IPS DF 6.9 (cell line): Measurements from ENCODE around the gene ARHGAP22.

Source experiments
- DNase-seq: peaks from one replicate; pipeline ENCODE4 v3.0.0-alpha.2; 2013; ENCODE audit warnings: low read depth, low spot score
- H3K27ac ChIP-seq: one replicate; pipeline ENCODE4 v1.5.1; 2013; ENCODE audit warnings: low read length, control low read depth
- H3K27me3 ChIP-seq: 2 replicates; pipeline ENCODE4 v1.6.1; 2013; ENCODE audit warnings: mild to moderate bottlenecking, low read length; ENCODE audit not compliant: control insufficient read depth, insufficient read depth
- H3K36me3 ChIP-seq: 2 replicates; pipeline ENCODE4 v1.6.1; 2013; ENCODE audit warnings: low read length; ENCODE audit not compliant: control insufficient read depth, insufficient read depth
- H3K4me1 ChIP-seq: 2 replicates; pipeline ENCODE4 v1.6.1; 2013; ENCODE audit warnings: low read length; ENCODE audit not compliant: control insufficient read depth, insufficient read depth
- H3K4me3 ChIP-seq: 2 replicates; pipeline ENCODE4 v1.5.1; 2013; ENCODE audit warnings: mild to moderate bottlenecking, low read length
- H3K9me3 ChIP-seq: 2 replicates; pipeline ENCODE4 v1.6.1; 2013; ENCODE audit warnings: low read length, inconsistent platforms; ENCODE audit not compliant: control insufficient read depth, insufficient read depth
- WGBS: extraction: QIAGEN DNeasy Blood & Tissue Kit; methylation state at CpG from one replicate; pipeline ENCODE4 v1.1.7; 2013; ENCODE audit warnings: mixed read lengths, missing lambda C conversion rate; ENCODE audit not compliant: insufficient read length, insufficient coverage; 5-methylcytosine and 5-hydroxymethylcytosine counted together

The ARHGAP22 gene

DNA sequence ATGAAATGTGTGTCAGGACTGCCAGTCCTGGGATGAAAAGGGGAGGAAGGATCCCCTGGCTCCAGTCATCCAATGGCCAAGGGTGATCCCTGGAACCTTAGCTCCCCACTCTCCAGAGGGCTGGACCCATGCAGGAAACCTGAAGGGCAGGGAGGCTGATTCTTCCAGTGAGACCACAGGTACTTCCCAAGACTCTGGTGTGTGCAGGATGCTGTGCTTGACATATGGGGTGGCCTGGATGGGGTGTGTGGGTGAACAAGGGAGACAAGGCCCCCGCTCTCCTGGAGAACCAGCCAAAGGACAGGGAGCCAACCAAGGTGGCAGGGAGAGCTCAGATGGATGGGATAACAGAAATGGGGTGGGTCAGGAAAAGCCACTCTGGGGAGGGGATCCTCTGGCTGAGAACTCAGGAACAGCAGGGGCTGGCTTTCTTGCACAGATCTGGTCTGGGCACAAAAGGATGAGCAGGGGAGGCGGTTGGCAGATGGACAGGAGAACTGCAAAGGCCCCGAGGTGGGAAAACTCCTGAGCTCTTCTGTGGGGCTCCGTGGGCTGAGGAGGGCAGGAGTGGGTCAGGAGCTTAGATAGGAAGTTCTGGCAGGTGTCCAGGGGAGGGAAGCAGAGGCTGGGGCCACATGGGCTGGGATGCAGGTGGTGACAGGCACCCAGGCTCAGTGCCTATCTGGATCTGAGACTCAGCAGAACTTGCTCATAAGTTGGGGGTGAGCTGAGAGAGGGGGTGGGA, 100.6 kb downstream of the ARHGAP22 start:
- no peak overlapping the region for H3K4me3 ChIP-seq
- no peaks in the 10 kb centered on the region for H3K36me3 ChIP-seq
- no peaks in the 10 kb centered on the region for H3K4me1 ChIP-seq
- H3K27me3 ChIP-seq = no peaks in the 10 kb centered on the region
- no peak overlapping the region for H3K27ac ChIP-seq
- WGBS = no CpG with 5 or more reads among the region's 4 CpGs
- no peaks in the 10 kb centered on the region for H3K9me3 ChIP-seq
- DNase-seq = no peak

DNA sequence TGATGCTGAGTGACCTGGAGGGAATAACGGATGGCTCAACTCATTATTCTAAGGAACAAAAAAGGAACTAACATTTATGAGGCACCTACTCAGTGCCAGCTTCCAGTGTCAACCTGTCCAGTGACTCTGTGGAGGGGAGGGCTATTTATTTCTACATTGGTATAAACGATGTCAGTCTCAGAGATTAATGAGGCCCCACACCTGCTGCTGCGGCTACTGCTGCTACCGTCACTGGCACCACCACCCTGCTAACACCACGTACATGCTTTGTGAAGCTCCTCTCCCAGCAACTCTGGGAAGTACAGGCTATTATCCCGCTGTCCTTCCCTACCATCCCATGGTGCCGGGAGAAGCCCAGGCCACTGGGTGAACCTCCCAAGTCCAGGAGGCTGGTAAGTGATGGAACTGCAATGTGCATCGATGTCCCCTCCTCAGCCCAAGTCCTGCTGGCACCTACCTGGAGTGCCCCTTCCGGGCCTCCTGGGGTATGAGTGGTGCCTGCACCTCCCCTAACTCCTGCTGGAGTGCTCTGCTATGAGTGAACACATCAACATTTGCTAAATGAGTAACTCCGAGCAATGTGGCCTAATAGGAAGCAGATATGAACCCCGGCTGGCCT, 101.5 kb downstream of the ARHGAP22 start:
- Histone ChIP-seq H3K4me1 (no peaks in the 10 kb centered on the region), H3K9me3 (no peaks in the 10 kb centered on the region), H3K4me3 (no peak overlapping the region), H3K36me3 (no peaks in the 10 kb centered on the region), H3K27me3 (no peaks in the 10 kb centered on the region), H3K27ac (no peak overlapping the region)
- WGBS = no CpG with 5 or more reads among the region's 11 CpGs
- DNase-seq = no peak

DNA sequence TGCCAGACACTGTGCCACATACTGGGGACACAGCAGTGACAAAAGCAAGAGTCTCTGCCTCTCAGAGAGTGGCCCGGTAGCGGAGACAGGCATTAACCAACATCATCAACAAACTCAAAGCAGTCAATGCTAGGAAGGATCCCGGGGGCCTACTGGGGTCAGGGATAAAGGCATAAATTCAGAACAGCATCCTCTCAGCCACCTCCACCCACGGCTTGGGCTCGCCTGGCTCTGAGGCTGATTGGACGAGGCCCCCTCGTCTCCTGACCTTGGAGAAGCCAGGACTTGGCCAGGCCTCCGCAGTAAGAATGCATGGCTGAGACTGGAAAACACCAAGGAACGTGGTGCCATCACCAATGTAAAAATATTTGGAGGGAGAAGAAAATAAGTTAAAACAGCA, 102.1 kb downstream of the ARHGAP22 start:
- Histone ChIP-seq H3K36me3 (no peaks in the 10 kb centered on the region), H3K27me3 (no peaks in the 10 kb centered on the region), H3K9me3 (no peaks in the 10 kb centered on the region), H3K4me3 (no peak overlapping the region), H3K27ac (no peak overlapping the region), H3K4me1 (no peaks in the 10 kb centered on the region)
- DNase-seq = no peak
- WGBS = no CpG with 5 or more reads among the region's 9 CpGs

DNA sequence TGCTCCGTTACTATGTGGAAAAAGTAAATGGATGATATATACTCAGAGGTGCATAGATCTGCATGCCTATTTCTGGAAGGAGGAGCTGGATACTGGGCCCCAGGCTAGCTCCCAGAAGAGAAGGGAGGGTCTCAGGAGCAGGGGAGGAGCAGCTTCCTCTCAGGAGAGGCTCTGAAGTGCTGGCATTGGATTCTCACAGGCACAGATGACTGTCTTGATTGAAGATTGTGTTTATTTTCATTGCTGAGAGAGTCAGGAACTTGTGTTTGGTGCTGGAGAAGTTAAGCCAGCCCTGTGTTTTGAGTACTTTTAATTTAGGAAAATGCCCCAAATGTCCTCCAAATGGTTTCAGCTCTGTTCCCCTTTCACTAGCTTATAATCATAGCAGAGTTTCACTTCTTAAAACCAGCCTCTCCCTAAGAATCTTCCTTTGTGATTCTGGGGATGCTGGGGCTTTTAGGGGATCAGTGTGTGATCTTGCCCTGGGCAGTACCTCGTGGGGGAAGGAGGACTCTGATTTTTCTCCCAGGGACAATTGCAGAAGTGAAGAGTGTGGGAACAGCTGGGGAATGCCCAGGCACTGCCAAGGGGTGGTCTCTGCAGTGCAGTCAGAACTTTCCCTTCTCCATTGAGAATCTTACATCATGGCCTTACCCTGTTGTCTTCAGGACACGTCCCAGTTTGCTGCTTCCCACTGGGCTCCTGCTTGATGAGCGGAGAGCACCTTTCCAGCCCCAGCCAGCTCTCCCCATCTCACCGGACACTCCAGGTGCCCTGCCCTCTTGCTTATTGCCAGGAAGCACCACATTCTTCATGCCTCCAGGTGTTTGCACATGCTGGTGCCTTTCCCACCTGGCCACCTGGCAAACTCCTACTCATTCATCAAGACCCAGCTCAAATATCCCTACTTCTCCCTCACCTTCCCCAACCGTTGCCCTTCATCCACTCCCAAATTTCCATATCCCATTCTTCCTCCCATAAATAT, 102.8 kb downstream of the ARHGAP22 start:
- 100% methylated on average over 1 of the region's 6 CpGs for WGBS
- no peak for DNase-seq
- Histone ChIP-seq H3K27ac (no peak overlapping the region), H3K4me1 (no peaks in the 10 kb centered on the region), H3K27me3 (no peaks in the 10 kb centered on the region), H3K9me3 (no peaks in the 10 kb centered on the region), H3K36me3 (no peaks in the 10 kb centered on the region), H3K4me3 (no peak overlapping the region)

DNA sequence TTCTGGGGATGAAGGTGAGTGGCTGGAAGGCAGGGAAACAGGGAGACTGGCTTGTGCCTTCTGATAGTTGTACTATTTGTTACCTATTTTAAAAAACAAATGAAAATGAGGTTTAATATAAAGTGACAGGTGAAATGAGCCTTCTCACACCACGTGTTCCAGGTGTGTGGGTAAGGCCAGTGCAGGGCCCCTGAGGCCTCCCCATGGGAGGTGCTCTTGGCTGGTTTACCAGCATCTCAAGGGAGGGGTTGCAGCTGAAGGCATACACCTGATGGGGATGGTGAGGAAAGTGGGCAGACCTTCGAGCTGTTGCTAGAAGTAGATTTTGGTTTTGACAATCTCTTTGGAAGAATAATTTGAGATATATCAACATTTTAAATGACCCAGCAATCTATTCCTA, 103.6 kb downstream of the ARHGAP22 start:
- no CpG with 5 or more reads among the region's 2 CpGs for WGBS
- Histone ChIP-seq H3K36me3 (no peaks in the 10 kb centered on the region), H3K9me3 (no peaks in the 10 kb centered on the region), H3K4me1 (no peaks in the 10 kb centered on the region), H3K27me3 (no peaks in the 10 kb centered on the region), H3K27ac (no peak overlapping the region), H3K4me3 (no peak overlapping the region)
- DNase-seq = no peak

DNA sequence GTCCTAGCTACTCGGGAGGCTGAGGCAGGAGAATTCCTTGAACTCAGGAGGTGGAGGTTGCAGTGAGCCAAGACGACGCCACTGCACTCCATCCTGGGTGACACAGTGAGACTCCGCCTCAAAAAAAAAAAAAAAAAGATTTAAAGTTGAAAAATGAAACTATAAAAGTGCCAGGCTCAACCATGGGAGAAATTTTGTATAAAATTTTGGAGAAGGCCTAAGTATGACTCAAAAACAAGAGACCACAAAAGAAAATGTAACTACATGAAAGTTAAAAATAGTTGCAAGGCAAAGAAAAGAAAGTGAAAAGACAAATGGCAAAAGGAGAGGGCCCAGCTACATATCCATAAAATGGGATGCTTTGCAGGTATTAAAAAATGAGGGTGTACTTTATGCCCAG, 104.1 kb downstream of the ARHGAP22 start:
- no CpG with 5 or more reads among the region's 4 CpGs for WGBS
- no peak for DNase-seq
- no peak overlapping the region for H3K4me3 ChIP-seq
- H3K27ac ChIP-seq = no peak overlapping the region
- no peaks in the 10 kb centered on the region for H3K36me3 ChIP-seq
- no peaks in the 10 kb centered on the region for H3K9me3 ChIP-seq
- no peaks in the 10 kb centered on the region for H3K27me3 ChIP-seq
- H3K4me1 ChIP-seq = no peaks in the 10 kb centered on the region

DNA sequence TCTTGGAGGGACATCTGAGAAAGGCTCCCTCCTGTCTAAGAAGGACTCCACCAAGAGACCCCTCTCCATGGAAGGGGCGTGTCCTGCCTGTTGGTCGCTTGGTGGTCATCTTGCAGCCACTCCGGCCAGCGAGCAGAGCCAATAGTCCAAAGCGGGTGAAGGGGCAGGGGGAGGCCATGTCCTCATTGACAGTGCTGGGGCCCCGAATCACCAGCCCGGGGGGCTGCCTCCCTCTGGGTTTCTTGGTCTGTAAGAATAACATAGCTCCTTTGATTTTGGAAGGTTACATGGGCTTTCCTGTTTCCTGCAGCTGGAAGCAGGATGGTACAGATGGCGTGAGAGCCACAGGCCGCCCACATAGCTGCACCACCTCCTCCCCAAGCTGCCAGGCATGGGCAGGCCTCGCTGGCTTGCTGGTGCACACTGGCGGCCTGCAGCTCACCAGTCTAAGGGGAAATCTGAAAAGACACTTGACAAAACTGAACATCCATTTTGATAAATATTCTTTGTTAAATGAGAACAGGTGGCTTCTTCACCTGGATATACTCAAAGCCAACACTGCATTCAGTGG, 105.8 kb downstream of the ARHGAP22 start:
- no CpG with 5 or more reads among the region's 11 CpGs for WGBS
- Histone ChIP-seq H3K4me1 (0 out of 2 replicates have a peak, but pooled peaks cover 1% of the 10 kb centered on the region), H3K27ac (no peak overlapping the region), H3K36me3 (no peaks in the 10 kb centered on the region), H3K4me3 (no peak overlapping the region), H3K9me3 (no peaks in the 10 kb centered on the region), H3K27me3 (no peaks in the 10 kb centered on the region)
- no peak for DNase-seq

DNA sequence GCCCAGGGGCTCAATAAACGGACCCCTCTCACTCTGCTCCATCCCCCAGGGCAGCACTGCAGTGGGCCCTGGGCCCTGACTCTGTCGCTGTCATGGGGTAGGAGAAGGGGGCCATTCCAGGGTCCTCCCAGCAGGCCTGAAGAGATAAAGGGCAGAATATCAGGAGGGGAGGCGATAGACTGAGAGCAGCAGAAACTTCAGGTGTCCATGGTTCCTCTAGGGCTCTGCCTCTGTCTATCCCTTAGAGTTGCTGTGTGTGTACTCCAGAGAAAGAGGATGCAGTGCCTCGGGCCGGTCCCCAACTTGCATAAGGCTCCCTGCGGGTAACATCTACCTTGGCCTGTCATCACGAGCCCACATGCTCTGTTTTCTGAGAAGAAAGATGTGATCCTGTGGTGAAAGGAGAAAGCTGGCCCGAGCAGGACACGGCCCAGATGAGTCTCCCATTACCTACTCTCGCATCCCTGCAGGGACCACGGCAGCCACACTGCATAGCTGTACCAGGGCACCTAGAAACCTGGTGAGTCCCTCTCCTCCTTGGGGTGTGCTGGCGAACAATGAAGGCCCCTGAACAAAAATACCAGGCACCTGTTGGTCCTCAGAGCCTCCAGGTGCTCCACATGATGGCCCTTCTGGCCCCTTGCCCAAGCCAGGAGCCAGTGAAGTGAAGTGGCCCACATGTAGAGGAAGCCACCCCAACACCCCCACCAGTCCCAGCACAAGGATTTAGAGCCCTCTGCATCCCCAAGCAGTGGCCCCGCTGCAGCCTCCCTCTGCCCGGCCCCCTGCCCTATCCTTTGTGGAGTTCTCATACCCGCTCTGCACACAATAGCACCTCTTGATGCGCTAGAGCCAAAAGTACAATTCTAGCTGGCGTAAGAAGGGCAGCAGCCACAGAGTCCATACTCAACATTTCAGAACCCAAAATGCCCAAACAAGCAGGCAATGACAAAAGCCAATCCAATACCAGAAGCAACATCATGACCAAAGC, 106.8 kb downstream of the ARHGAP22 start:
- H3K36me3 ChIP-seq = no peaks in the 10 kb centered on the region
- H3K4me1 ChIP-seq = 0 out of 2 replicates have a peak, but pooled peaks cover 1% of the 10 kb centered on the region
- whole genome bisulfite sequencing = no CpG with 5 or more reads among the region's 17 CpGs
- no peak overlapping the region for H3K27ac ChIP-seq
- no peak overlapping the region for H3K4me3 ChIP-seq
- no peaks in the 10 kb centered on the region for H3K9me3 ChIP-seq
- H3K27me3 ChIP-seq = no peaks in the 10 kb centered on the region
- no peak for DNase-seq

DNA sequence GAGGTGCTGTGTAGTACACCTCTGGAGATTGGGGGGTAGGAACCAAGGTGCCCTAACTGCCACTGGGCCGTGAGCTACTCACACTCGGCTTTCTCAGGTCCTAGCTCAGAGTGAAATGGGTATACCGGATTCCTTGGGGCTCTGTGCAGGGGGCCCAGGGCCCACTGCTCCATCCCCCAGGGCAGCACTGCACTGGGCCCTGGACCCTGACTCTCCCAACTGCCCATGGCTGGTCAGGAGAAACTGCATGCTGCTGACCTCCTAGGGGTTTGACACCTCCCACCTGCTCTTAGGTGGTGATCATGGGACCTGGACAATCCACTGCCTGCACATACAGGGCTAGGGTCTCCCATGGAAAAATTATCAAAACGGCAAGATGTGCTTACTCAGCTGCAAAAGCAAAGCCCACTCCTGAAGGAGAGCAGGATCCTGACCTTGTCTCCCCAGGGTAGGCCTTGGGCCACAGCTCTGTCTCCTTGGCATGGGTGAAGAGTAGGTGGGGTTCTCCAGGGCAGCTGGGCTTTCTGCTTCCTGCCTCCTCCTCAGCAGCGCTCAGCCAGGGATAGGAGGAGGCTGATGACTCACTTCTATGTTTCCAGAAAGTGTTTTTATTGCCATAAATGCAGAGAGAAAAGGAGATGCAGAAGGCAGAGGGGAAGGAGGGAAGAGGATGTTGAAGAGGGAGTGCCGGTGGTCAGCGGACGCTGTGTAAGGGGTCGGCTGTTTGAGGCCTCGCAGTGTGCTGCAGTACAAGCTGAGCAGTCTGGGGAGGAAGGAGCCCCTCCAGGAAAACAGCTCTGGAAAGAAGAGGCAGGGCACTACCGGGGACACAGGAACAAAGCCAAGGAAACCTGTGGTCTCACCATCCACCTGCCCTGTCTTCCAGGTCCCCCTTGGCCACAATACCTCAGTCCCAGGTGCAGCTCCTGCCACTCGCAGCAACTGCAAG, 107.8 kb downstream of the ARHGAP22 start:
- H3K9me3 ChIP-seq = no peaks in the 10 kb centered on the region
- H3K27ac ChIP-seq = no peak overlapping the region
- no peaks in the 10 kb centered on the region for H3K27me3 ChIP-seq
- no peak for DNase-seq
- no CpG with 5 or more reads among the region's 12 CpGs for WGBS
- 0 out of 2 replicates have a peak, but pooled peaks cover 1% of the 10 kb centered on the region for H3K4me1 ChIP-seq
- no peak overlapping the region for H3K4me3 ChIP-seq
- H3K36me3 ChIP-seq = no peaks in the 10 kb centered on the region
